Activated T-cell treated with anti-CD3 and anti-CD28 coated beads, Interleukin-2, amount 50 U/mL, for 1 hour (primary cell): ENCODE data around the gene FKBP9.
"Not testable (repeated sequence)": the region's sequence is repeated elsewhere in the genome, so short reads cannot be mapped to it uniquely, and the experiment has no call there.

Experiments used
- DNase-seq: peaks from one replicate; pipeline ENCODE4 v3.0.0-alpha.2; 2020

FKBP9 gene, protein sequence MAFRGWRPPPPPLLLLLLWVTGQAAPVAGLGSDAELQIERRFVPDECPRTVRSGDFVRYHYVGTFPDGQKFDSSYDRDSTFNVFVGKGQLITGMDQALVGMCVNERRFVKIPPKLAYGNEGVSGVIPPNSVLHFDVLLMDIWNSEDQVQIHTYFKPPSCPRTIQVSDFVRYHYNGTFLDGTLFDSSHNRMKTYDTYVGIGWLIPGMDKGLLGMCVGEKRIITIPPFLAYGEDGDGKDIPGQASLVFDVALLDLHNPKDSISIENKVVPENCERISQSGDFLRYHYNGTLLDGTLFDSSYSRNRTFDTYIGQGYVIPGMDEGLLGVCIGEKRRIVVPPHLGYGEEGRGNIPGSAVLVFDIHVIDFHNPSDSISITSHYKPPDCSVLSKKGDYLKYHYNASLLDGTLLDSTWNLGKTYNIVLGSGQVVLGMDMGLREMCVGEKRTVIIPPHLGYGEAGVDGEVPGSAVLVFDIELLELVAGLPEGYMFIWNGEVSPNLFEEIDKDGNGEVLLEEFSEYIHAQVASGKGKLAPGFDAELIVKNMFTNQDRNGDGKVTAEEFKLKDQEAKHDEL

DNA sequence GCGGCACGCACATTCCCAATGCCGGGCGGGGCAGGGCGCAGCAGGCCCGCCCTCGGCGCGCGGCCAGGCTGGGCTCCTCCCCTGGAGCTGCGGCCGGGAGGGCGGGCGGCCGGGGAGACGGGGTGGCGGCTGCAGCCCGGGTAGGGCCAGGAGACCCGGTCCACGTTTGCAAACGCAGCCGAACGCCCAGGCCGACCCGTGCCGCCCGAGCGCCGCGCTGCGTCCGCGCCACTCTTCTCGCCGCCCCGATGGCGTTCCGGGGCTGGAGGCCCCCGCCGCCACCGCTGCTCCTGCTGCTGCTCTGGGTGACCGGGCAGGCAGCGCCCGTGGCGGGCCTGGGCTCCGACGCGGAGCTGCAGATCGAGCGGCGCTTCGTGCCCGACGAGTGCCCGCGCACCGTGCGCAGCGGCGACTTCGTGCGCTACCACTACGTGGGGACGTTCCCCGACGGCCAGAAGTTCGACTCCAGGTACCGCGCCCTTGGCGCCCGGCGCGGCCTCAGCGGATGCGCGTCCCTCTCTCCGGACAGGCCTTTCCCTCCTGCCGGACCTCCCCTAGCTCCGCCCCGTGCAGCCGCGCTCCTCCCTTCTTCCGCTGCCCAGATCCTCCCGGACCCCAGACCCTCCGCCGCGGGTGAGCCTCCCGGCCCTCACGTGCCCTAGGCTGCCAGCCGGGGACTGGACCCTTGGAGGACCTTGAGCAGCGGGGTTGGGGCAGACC is at the start of gene FKBP9:
Gene FKBP9 (plus strand): TSS at position 115 of the 720 bp plus-strand sequence. CDS start 134 bp downstream, at position 249.
- peak; percentile 24 for DNase-seq

DNA sequence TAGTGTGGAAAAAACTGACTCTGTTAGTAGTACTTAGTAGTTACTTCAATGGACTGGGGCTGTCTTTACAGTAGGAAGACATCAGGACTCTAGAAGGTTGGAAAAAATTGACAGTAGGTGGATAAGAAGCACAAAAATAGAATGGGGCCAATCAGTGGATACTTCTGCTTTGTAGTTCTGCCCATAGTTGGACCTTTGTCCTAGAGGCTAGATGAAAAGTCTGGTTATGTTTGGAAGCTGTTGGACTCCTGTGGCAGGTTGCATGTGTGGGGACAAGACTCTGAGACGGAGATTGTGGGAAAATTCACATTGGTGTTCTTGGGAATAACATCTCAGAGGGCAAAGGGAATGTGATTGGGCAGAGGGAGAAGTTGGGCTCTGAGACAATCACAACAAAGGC is 47.0 kb upstream of the FKBP9 start:
- DNase-seq = no peak

DNA sequence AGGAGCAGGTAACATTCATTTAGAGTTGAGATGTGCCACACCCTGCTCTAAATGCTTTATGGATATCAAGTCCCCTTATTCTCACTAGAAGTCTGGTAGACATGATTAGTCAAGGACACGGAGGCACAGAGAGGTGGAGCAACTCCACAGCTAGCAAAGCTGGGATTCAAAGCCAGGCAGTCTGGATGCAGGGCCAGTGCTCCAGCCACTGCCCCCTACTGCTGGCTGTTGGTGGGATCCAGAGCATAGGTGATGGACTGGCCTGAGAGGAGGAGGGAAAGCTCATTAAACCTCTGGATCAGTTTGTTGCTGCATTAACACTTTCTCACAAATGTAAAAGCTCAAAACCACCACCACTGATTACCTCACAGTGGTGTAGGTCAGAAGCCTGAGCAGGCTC is 43.1 kb upstream of the FKBP9 start:
- DNase-seq = no peak

DNA sequence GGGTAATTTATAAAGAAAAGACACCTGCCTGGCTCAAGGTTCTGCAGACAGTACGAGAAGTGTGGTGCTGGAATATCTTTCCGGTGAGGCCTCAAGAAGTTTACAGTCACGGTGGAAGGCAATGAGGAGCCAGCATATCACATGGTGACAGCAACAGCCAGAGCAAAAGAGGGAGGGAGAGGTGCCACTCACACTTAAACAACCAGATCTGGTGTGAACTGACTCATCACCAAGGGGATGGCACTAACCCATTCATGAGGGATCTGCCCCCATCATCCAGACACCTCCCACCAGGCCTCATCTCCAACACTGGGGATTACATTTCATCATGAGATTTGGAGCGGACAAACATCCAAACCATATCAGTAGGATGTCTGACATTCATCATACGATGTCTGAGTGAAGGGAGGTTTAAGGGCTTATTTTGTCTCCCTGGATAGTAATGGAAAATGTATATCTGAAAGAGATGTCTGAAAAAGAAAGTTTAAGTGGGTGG is 42.2 kb upstream of the FKBP9 start:
- DNase-seq = no peak

DNA sequence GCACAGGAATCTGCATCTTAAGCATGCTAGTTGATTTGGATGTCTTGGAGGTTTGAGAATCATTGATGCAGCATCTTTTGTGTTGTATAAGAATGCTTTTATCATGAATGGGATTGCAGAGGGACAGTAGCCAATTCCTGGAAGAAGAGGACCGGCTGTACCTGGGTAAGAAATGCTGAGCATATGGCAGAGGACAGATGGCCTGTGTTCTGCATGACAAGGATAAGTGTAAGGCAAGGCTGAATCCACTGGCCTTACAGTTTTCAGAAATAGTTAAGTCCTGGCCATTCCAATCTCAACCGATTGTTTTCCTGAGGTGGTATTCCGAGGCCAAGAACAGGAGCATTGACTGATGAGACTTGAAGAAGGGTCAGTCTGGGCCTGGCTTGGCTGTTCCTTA is 41.2 kb upstream of the FKBP9 start:
- no peak for DNase-seq

DNA sequence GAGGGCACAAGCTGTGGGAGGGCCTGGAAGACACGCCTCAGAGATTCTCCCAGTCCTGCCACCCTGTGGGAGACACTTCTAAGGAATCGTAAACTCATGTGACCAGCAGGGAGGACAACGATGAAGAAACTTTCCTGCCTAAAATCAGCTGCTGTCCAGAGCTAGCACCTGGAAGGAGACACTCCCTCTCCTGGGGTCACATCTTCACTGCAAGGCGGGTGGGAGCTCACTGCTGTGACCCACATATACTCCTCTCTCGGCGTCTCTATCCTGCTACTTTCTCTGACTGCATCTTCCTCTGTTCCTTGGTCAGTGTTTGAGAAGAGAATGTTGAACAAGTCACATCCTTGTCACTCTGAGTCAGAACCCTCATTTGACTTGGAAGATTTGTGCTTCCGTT is 40.2 kb upstream of the FKBP9 start:
- DNase-seq = not testable (repeated sequence)

DNA sequence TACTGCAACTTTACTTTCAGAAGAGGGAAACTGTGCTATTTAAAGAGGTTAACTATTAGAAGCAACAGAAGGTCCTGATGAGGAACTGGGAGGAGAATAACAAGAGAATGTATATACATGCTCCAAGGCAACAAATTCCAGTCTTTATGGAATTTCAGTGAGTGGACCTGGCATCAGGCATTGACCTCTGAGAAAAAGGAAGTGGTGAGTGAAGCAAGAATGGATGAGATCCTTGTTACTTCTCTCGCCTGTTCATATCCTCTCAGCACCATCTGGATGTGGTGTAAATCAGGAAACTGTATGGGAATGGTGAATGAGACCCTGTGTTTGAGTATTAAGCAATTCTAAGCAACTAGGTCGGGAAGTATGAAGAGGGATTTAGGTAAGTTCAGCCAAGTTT is 35.3 kb upstream of the FKBP9 start:
- DNase-seq = no peak

DNA sequence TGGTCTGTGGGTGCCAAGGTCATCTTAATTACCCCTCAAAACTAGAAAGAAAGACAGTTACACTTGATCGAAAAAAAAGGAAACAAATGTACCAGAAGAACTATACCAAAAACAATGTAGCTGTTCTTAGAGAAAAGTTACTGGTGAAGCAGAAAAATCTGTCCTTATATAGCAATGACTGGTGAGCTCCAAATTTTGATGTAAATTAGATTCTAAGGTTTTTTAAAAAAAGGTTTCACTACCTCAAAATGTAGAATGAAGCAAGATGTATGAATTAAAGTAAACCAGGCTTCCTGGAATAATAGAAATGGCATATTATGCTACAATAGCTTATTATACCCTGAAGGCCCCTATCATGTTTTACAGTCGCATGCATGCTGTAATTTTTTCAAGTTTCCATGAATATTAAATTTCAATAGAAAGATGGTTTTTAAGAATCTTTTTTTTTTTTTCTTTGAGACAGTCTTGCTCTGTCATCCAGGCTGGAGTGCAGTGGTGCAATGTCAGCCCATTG is 28.4 kb upstream of the FKBP9 start:
- DNase-seq = no peak

DNA sequence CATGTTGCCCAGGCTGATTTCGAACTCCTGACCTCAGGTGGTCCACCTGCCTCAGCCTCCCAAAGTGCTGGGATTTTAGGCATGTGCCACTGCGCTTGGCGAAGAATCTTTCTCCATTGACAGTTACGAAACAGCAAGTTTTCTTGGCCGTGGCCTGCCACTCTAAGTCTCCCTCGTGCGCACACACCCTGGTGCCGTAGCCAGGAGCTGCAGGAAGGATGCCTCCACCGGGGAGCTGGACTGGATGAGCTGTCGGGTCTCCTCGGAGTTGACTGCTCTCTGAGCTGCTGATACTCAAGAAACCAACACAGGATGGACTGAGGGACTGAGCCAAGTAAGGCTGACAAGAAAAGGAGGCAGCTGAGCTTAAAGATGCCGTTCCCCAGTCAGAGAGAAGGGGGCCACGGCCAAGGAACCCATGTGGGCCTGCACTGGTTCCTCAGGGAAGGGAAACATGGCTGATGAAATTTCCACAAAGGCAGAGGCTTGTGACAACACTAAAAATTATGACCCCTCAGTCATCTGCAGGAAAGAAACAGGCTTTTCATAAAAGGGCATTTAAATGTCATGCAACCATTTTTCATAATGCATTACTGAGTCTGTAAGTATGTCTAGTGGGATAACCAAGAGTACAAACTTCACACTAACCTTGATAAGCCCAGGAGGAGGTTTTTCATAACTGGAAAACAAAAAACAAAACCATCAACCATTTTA is 27.7 kb upstream of the FKBP9 start:
- no peak for DNase-seq

DNA sequence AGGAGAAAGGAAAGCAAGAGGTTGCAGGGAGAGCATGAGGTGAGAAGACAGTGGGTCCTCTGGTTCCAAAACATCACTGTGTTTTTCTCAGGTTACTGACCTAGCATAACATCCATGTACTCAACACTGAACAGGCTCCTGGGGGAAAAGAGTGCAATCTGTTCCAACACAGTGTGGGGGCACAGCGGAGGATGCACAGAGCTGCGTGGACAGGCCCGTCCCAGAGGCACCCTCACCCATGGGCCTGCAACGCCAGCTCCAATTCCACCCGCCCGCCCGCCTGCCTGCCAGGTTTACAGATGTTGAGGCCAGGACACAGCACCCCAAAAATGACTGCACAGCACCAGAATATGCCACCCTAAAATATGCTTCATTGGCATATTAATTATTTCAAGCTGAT is 26.9 kb upstream of the FKBP9 start:
- DNase-seq = no peak

DNA sequence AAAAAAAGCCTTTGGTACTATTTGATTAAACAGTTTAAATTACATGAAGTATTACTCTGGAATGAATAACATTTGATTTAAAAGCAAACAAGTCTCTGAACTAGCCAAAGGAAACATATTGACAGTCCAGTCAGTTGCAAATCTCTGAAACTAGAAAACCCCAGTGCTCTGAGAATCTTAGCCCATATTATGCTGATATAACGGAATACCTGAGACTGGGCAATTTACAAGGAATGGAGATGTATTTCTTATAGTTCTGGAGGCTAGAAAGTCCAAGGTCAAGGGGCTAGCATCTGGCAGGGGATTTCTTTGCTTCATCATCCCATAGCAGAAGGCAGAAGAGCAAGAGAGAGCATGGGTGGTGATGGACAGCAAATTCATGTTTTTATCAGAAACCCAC is 21.7 kb upstream of the FKBP9 start:
- no peak for DNase-seq

DNA sequence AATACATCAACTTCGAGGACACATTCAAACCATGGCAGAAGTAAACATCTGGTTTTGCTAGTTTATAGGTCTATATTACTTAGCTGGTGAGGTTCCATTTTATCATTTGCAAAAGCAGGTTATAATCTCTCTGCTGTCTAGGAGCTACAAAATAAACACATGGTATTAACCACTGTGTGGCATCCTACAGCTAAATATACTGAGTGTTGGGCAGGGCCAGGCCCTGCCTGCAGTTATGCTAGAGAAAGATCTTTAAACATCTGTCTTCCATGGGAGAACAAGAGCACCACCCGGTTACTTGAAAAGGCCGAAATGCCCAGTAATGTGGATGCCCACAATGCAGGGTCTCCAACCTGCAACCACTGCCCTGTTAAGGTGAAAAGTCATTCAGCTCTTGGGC is 20.6 kb upstream of the FKBP9 start:
- no peak for DNase-seq

DNA sequence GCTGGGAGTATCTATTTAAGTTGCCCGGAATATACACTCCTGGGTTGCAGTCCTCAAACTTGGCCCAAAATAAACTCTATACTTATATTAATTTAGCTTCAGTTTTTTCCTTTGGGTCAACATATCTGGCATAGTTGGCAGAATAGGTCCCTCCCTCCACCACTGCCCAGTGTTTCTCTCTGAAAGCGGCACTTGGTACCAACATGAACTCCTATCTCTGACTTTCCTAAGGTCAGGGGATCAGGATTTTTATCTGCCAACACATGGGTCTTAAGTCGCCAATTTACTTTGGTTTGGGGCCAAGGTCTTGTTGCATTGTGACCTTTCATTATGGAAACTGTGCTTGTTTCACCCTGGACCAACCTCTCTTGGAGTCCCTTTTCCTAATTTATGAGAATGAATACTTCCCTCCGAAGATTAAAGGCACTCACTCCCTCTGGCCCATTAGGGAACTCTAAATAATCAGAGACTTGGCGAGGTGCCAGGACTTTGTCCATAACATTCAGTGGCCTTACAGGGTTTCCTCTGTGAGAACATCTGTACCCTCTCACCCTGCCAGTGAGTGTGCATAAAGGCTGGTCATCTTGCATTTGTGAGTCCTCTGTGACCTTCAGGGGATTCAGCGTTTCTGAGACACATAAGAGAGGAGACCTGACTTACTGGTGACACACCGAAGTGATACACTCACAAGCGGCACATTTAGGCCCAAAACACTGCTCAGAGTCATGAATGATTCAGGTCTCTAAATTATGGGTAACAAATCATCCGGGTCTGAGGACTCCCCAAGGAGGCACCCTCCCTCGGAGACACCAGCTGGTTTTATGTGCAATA is 19.7 kb upstream of the FKBP9 start:
- no peak for DNase-seq

DNA sequence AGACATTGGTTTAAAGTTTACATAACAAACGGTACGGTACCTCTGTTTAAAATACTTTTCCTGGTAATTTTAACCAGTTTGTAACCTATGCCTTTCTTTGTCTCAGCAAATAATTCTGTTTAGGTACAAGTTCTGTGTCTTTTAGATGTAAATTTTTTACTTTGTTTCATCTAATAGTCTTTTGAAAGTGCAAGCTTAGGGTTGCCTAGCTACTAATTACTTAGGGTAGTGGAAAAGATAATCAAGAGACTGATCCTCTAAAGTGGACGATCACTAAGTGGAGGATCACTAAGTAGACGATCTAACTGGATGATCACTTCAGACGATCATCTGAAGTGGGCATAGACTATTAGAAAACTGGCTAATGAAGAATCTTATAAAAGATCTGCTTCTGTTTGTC is 16.1 kb upstream of the FKBP9 start:
- no peak for DNase-seq

DNA sequence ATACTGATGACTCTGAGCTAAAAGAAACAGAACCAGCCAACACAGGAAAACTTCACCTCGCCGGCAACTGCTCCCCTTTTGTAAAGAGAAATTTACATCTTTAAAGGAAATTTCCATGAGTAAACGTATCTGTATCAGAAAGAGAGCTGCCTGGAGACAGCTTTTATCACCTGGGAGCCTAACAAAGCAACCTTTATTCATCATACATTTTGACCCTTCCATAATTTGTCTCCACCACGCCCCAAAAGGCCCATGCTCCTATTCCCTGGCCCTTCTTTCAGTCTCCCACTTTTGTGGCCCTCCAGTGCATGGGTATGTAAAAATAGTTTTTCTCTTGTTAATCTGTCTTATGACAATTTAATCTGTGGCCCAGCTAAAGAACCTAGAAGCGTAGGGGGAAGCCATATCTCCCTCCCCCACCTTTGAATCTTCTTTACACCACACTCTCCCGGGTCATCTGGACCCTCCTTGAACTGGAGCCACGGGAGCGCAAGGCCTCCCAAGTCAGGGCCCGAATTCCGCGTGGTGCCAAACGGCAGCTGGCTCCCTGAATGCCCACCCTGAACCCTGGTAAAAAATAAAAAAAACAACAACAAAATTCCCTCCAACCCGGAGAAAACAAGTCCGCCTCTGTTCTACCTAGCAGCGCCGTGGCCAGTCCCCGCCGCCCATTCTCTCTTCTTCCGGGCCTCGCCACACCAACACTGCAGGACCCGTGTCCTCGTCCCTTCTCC is 15.4 kb upstream of the FKBP9 start:
- no peak for DNase-seq

DNA sequence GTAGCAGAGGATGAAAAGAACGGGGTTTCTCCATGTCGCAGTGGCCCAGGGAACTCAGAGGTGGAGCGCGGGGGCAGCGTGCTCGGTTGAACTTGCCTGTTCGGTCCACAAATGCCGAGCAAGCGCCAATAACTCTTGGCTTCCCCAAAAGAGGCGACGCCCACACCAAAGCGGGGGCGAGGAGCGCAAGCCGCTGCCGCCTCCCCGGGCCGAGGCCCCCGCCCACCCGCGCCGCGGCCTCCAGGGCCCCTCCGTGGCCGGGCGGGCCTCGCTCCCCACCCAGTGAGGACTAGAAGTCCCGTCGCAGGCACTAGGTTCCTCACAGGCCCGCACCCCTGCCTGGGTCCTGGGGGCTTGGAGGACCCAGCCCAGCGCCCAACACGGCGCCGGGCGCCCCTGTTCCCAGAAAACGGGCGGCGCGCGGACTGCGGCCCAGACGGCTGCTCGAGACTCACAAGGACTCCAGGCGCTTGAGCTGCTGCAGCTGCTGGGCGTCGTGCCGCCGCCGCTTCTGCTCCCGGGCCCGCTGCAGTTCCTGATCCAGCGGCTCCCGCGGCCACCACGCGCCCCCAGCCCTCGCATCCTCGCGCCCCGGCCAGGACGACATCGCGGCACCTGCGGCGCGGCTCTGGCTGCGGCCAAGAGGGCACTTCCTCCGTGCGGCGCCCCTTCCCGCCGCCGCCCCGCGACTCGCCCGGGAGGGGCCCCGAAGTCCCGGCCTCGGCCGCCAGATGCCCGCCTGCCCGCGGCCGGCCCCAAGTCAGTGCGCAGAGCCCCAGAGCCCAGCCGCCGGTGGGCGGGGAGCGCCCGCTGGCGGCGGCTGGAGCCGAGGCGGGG is 14.6 kb upstream of the FKBP9 start:
- peak; percentile 77 for DNase-seq

DNA sequence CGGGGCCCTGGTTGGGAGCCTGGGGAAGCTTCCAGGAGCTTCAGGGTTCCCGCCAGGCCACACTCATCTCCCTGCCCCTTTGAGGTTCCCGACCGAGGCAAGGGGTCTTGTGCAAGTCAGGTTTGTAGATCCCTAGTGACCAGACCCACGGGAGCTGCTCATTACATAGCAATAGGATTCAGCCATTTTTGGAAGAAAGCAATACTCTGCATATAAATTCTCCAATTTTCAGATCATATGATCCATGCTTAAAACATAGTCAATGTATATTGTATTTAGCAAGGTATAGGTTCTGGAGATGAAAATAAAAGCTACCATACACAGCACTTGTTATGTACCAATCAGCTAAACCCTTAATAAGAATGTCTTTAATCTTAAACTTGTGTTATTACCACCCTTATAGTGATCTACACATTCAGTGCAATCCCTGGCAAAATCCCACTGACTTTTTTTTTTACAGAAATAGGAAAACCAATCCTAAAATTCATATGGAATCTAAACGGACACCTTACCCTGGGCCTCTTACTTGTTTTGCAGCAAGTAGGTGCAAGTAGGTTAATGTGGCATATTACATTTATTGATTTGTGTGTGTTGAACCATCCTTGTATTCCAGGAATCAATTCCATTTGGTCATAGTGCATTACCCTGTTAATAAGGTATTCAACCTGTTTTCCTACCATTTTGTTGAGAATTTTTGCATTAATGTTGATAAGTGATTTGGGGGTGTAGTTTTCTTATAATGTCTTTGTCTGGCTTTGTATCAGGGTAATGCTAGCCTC is 13.8 kb upstream of the FKBP9 start:
- DNase-seq = no peak

DNA sequence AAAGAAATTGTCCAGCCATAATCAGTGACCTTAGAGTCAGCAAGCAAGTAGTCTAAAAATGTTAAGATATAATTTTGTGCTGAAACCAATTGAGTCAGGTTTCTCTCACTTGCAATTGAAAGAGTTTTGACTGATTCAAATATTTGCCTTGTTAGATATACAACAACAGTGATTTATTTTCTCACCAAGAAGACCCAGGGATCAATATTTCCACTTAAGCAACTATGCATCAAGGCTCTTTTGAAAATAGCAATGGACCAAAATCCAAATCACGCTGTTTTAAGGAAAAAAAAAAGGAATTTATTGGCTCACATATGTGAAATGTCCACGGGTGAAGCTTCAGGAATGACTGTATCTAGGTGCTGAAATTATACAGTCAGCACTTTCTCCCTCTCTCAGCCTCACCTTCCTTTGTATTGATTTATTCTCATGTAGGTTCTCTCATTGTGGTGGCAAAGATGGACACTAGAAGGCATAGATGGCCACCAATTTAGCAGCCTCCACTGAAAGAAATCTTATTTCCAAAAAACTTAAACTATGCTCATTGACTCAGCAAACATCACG is 9.7 kb upstream of the FKBP9 start:
- no peak for DNase-seq

DNA sequence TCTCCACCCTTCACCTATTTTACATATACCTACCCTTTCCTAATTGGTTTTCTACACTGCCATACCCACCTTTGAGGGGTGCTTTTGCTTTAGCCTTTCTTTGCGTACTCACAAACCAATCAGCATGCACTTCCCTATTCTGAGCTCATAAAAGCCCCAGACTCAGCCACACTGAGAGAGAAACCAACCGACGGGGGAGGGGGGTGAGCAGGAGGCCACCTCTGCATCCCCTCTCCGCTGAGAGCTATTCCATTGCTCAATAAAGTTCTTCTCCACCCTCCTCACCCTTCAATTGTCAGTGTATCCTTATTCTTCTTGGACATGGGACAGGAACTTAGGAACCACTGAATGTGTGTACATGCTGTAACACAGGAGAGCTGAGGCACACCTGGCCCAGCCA is 9.0 kb upstream of the FKBP9 start:
- DNase-seq = no peak
